IMR-90 (cell line): ENCODE results near the gene TCFL5. TPM values are rescaled to one million over a fixed set of nuclear protein-coding genes. Genes with fewer than 3 reads are reported as not detected.

Experiments
- ATAC-seq: fragments of 200-7000 bp; cut with Tn5 transposase; 2 replicates; pipeline ENCODE4 v1.9.1; 2020; ENCODE audit warnings: low read depth, mild to moderate bottlenecking, moderate library complexity
- BruUV-seq: library from RNA; stranded (reverse); fragments of 400-500 nt; replicated peaks from 2 replicates; lab custom pipeline; 2021; lab: Mats Ljungman, UMichigan
- CTCF ChIA-PET: fragments of 300-600 bp; formaldehyde crosslinking; extraction: SDS; loops from one replicate; lab custom pipeline; 2021; ENCODE audit warnings: antibody characterized with exemption; lab: Yijun Ruan, JAX
- POLR2A ChIA-PET: fragments of 300-600 bp; sonication (Branson Sonifier 250); formaldehyde crosslinking; loops from one replicate; lab custom pipeline; 2022; ENCODE audit warnings: antibody characterized with exemption; ENCODE audit not compliant: unreplicated experiment; lab: Charles Lee
- DNase-seq: peaks from one replicate; pipeline ENCODE4 v3.0.0; 2013
- H2AFZ ChIP-seq: replicated peaks from 2 replicates; pipeline ENCODE3; 2013; ENCODE audit warnings: low read length, mild to moderate bottlenecking; ENCODE audit not compliant: poor library complexity
- H2AK5ac ChIP-seq: 2 replicates; pipeline ENCODE4 v1.6.1; 2013; ENCODE audit warnings: low read depth, low read length, inconsistent platforms
- H2AK9ac ChIP-seq: replicated peaks from 2 replicates; pipeline ENCODE3; 2013; ENCODE audit warnings: mild to moderate bottlenecking, low read depth, low read length, moderate library complexity; ENCODE audit not compliant: poor library complexity
- H2BK120ac ChIP-seq: 2 replicates; pipeline ENCODE4 v1.6.1; 2013; ENCODE audit warnings: low read depth, low read length, inconsistent platforms
- H2BK15ac ChIP-seq: 3 replicates; pipeline ENCODE4 v1.6.1; 2013; ENCODE audit warnings: low read depth, low read length, inconsistent platforms
- H2BK20ac ChIP-seq: 2 replicates; pipeline ENCODE4 v1.6.1; 2013; ENCODE audit warnings: low read depth, mild to moderate bottlenecking, inconsistent platforms, low read length, moderate library complexity
- H2BK5ac ChIP-seq: 2 replicates; pipeline ENCODE4 v1.6.1; 2013; ENCODE audit warnings: mild to moderate bottlenecking, low read depth, low read length, inconsistent platforms; ENCODE audit not compliant: poor library complexity, severe bottlenecking
- H3K14ac ChIP-seq: replicated peaks from 2 replicates; pipeline ENCODE4 v1.6.1; 2013; ENCODE audit warnings: low read depth, low read length, inconsistent platforms
- H3K18ac ChIP-seq: 2 replicates; pipeline ENCODE4 v1.6.1; 2013; ENCODE audit warnings: low read depth, low read length, control low read depth
- H3K23ac ChIP-seq: 2 replicates; pipeline ENCODE4 v1.6.1; 2013; ENCODE audit warnings: low read depth, low read length, inconsistent platforms
- H3K27ac ChIP-seq: 2 replicates; pipeline ENCODE4 v1.5.1; 2013; ENCODE audit warnings: mild to moderate bottlenecking, control low read depth, low read length; ENCODE audit not compliant: insufficient read depth
- H3K27me3 ChIP-seq: 2 replicates; pipeline ENCODE4 v1.6.1; 2013; ENCODE audit warnings: low read length; ENCODE audit not compliant: control insufficient read depth, insufficient read depth
- H3K36me3 ChIP-seq: 2 replicates; pipeline ENCODE4 v1.6.1; 2013; ENCODE audit warnings: low read length, mixed read lengths; ENCODE audit not compliant: control insufficient read depth, insufficient read depth
- H3K4ac ChIP-seq: 2 replicates; pipeline ENCODE4 v1.6.1; 2013; ENCODE audit warnings: low read depth, low read length, inconsistent platforms
- H3K4me1 ChIP-seq: 2 replicates; pipeline ENCODE4 v1.6.1; 2013; ENCODE audit warnings: low read length, mixed read lengths; ENCODE audit not compliant: control insufficient read depth, insufficient read depth
- H3K4me2 ChIP-seq: 2 replicates; pipeline ENCODE4 v1.6.1; 2013; ENCODE audit warnings: low read depth, mild to moderate bottlenecking, control low read depth, low read length, moderate library complexity
- H3K4me3 ChIP-seq: 2 replicates; pipeline ENCODE4 v1.5.1; 2013; ENCODE audit warnings: low read depth, mild to moderate bottlenecking, control low read depth, low read length, moderate library complexity; ENCODE audit not compliant: insufficient read depth
- H3K56ac ChIP-seq: 2 replicates; pipeline ENCODE4 v1.6.1; 2013; ENCODE audit warnings: low read length, inconsistent platforms; ENCODE audit not compliant: insufficient read depth; ENCODE audit errors: extremely low read depth
- H3K79me1 ChIP-seq, 2 experiments: 2 replicates each; pipeline ENCODE4 v1.6.1; 2013; ENCODE audit warnings: low read length in 2 of 2, inconsistent platforms in 1 of 2, low read depth in 1 of 2
- H3K9ac ChIP-seq: 2 replicates; pipeline ENCODE4 v1.6.1; 2013; ENCODE audit warnings: low read depth, low read length, control low read depth
- H3K9me1 ChIP-seq: 2 replicates; pipeline ENCODE4 v1.6.1; 2013; ENCODE audit warnings: low read length, inconsistent platforms; ENCODE audit not compliant: insufficient read depth
- H3K9me3 ChIP-seq: 2 replicates; pipeline ENCODE4 v1.6.1; 2013; ENCODE audit warnings: low read length; ENCODE audit not compliant: control insufficient read depth, insufficient read depth
- H4K20me1 ChIP-seq: 2 replicates; pipeline ENCODE4 v1.6.1; 2013; ENCODE audit warnings: low read length, inconsistent platforms; ENCODE audit not compliant: insufficient read depth
- H4K5ac ChIP-seq: 2 replicates; pipeline ENCODE4 v1.6.1; 2013; ENCODE audit warnings: mild to moderate bottlenecking, low read depth, low read length, control low read depth
- H4K8ac ChIP-seq, 2 experiments: 2 replicates each; pipeline ENCODE4 v1.6.1; 2013; ENCODE audit warnings: low read depth in 2 of 2, low read length in 2 of 2, control low read depth in 1 of 2, inconsistent platforms in 1 of 2
- H4K91ac ChIP-seq: 2 replicates; pipeline ENCODE4 v1.6.1; 2013; ENCODE audit warnings: low read depth, low read length, inconsistent platforms; ENCODE audit not compliant: insufficient read depth
- CEBPB ChIP-seq: IDR thresholded peaks from 2 replicates; pipeline ENCODE4 v1.6.1; 2012; ENCODE audit warnings: low read depth, low read length, improper control_type of control experiment
- CHD1 ChIP-seq: IDR thresholded peaks from 2 replicates; pipeline ENCODE4 v1.6.1; 2012; ENCODE audit warnings: low read depth, low read length, improper control_type of control experiment
- ELK1 ChIP-seq: fragments of 150-350 bp; IDR thresholded peaks from 2 replicates; pipeline ENCODE4 v1.6.1; 2016; ENCODE audit warnings: low read depth, mild to moderate bottlenecking, low read length, moderate library complexity, borderline replicate concordance
- FOS ChIP-seq: fragments of 150-350 bp; IDR thresholded peaks from 2 replicates; pipeline ENCODE4 v1.6.1; 2016; ENCODE audit warnings: low read depth, low read length
- MAFK ChIP-seq: IDR thresholded peaks from 2 replicates; pipeline ENCODE4 v1.6.1; 2012; ENCODE audit warnings: low read depth, low read length, improper control_type of control experiment
- MAZ ChIP-seq: IDR thresholded peaks from 2 replicates; pipeline ENCODE4 v1.6.1; 2012; ENCODE audit warnings: low read depth, mild to moderate bottlenecking, low read length, improper control_type of control experiment, moderate library complexity, borderline replicate concordance
- MXI1 ChIP-seq: IDR thresholded peaks from 2 replicates; pipeline ENCODE4 v1.6.1; 2012; ENCODE audit warnings: low read depth, mild to moderate bottlenecking, low read length, moderate library complexity, borderline replicate concordance
- NFE2L2 ChIP-seq: fragments of 150-350 bp; IDR thresholded peaks from 2 replicates; pipeline ENCODE4 v1.6.1; 2016; ENCODE audit warnings: low read depth, mild to moderate bottlenecking, low read length
- POLR2A ChIP-seq: IDR thresholded peaks from 2 replicates; pipeline ENCODE4 v1.6.1; 2012; ENCODE audit warnings: mild to moderate bottlenecking, low read depth, low read length
- RAD21 ChIP-seq: IDR thresholded peaks from 2 replicates; pipeline ENCODE4 v1.6.1; 2012; ENCODE audit warnings: low read length, improper control_type of control experiment
- RCOR1 ChIP-seq: IDR thresholded peaks from 2 replicates; pipeline ENCODE4 v1.6.1; 2012; ENCODE audit warnings: mild to moderate bottlenecking, low read length, improper control_type of control experiment; ENCODE audit not compliant: insufficient replicate concordance
- RFX5 ChIP-seq: IDR thresholded peaks from 2 replicates; pipeline ENCODE4 v1.8.0; 2012; ENCODE audit warnings: low read depth, mild to moderate bottlenecking, low read length, moderate library complexity
- SMC3 ChIP-seq: fragments of 150-350 bp; IDR thresholded peaks from 2 replicates; pipeline ENCODE4 v1.6.1; 2016; ENCODE audit warnings: low read depth, mild to moderate bottlenecking, antibody characterized with exemption, low read length, moderate library complexity
- WGBS, 2 experiments: methylation state at CpG; one replicate each; pipeline versions ENCODE4 v1.1.5 to v1.1.7; 2013; ENCODE audit warnings: missing lambda C conversion rate in 2 of 2; ENCODE audit not compliant: insufficient read length in 1 of 2; ENCODE audit errors: extremely low coverage in 2 of 2; 5-methylcytosine and 5-hydroxymethylcytosine counted together
- dilution Hi-C: fragments of 300-500 bp; cut with HindIII; formaldehyde crosslinking; loops from one replicate; pipeline ENCODE4 v1.14.3; 2018; ENCODE audit warnings: low sequenced_read_pairs; ENCODE audit not compliant: unreplicated experiment
- in situ Hi-C: fragments of 300-500 bp; cut with MboI; formaldehyde crosslinking; loops from 3 replicates; pipeline ENCODE4 v1.14.3; 2019; ENCODE audit warnings: low sequenced_read_pairs, inconsistent platforms, mixed read lengths
- intact Hi-C: fragments of 100-400 bp; cut with micrococcal nuclease; formaldehyde crosslinking; loops from 2 replicates; pipeline ENCODE4 v1.10.0; 2022
- polyA plus RNA-seq, 3 experiments: library from polyadenylated mRNA; depleted of rRNA; stranded (reverse); fragments of >200 nt; gene quantifications; 2 replicates each; pipeline ENCODE4 v1.2.3, GENCODE V29; 2012; ENCODE audit warnings: low replicate concordance in 1 of 3
- total RNA-seq: library from RNA; depleted of rRNA; stranded (reverse); fragments of >200 nt; gene quantifications from 2 replicates; pipeline ENCODE4 v1.2.3, GENCODE V29; 2012
- TF ChIP-seq, protein P1 (sequence below): fragments of 150-350 bp; IDR thresholded peaks from 2 replicates; pipeline ENCODE4 v1.6.1; 2017; ENCODE audit warnings: mild to moderate bottlenecking, antibody characterized with exemption, low read length, low read depth
- TF ChIP-seq, protein P2 (sequence below): conservative IDR thresholded peaks from 2 replicates; pipeline ENCODE4 v1.5.1; 2012; ENCODE audit warnings: mild to moderate bottlenecking, low read depth, low read length, improper control_type of control experiment

The TCFL5 gene
- total and polyA plus RNA-seq, 2 of the 4 experiments (the other 2 are of a cell fraction), result 6.0 to 8.2 TPM

DNA sequence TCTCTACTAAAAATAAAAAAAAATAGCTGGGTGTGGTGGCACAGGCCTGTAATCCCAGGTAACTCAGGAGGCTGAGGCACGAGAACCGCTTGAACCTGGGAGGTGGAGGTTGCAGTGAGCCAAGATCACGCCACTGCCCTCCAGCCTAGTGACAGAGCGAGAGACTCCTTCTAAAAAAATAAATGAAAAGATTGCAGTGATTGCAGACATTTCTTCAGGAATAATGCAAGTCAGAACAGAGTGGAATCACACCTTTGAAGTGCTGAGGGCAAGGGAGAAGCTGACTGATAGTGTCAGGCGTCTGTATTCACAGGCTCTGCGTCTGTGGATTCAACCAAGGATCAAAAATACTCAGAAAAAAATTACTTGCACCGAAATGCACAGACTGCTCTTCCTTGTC is 2.6 kb upstream of the TCFL5 start:
- in situ Hi-C loops, result no loop called here
- Histone ChIP-seq H3K14ac (no peak overlapping the region), H3K27me3 (no peaks in the 10 kb centered on the region; the same call in 1 of the 2 replicates), H4K8ac (no peak overlapping the region), H3K4ac (no peak overlapping the region), H2BK15ac (no peak overlapping the region), H3K4me1 (0 out of 2 replicates have a peak, but pooled peaks cover 3% of the 10 kb centered on the region), H3K18ac (no peak overlapping the region), H3K4me2 (no peak overlapping the region), H3K27ac (no peak overlapping the region), H2BK20ac (no peak overlapping the region), H2BK120ac (no peak overlapping the region), H4K91ac (no peak overlapping the region), H3K4me3 (no peak overlapping the region), H3K56ac (no peak overlapping the region), H3K9me3 (no peaks in the 10 kb centered on the region), H3K79me1 (peaks cover 5 to 13% of the 10 kb centered on the region in 2 experiments; a peak in 3 of 4 replicates), H3K36me3 (no peaks in the 10 kb centered on the region), H2AFZ (no peak overlapping the region), H2BK5ac (no peak overlapping the region), H4K20me1 (peaks cover 1% of the 10 kb centered on the region), H3K23ac (no peak overlapping the region), H2AK5ac (no peak overlapping the region), H4K5ac (no peak overlapping the region), H3K9me1 (no peaks in the 10 kb centered on the region), H2AK9ac (no peak overlapping the region), H3K9ac (no peak overlapping the region)
- ChIA-PET POLR2A (no interaction called here), CTCF (no interaction called here)
- dilution Hi-C loops, result no loop called here
- DNase-seq (no peak), ATAC-seq (no peak)
- TF ChIP-seq RAD21, result no peak
- TF ChIP-seq MXI1, result no peak
- no peak for TF ChIP-seq RCOR1
- TF ChIP-seq ELK1, result no peak
- TF ChIP-seq SMC3, result no peak
- no peak for TF ChIP-seq MAFK
- TF ChIP-seq MAZ, result no peak
- no peak for TF ChIP-seq NFE2L2
- TF ChIP-seq CEBPB, result no peak
- TF ChIP-seq FOS, result no peak
- no peak for TF ChIP-seq RFX5
- TF ChIP-seq, protein P1, sequence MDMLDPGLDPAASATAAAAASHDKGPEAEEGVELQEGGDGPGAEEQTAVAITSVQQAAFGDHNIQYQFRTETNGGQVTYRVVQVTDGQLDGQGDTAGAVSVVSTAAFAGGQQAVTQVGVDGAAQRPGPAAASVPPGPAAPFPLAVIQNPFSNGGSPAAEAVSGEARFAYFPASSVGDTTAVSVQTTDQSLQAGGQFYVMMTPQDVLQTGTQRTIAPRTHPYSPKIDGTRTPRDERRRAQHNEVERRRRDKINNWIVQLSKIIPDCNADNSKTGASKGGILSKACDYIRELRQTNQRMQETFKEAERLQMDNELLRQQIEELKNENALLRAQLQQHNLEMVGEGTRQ, result no peak
- no peak for TF ChIP-seq CHD1
- TF ChIP-seq, protein P2, sequence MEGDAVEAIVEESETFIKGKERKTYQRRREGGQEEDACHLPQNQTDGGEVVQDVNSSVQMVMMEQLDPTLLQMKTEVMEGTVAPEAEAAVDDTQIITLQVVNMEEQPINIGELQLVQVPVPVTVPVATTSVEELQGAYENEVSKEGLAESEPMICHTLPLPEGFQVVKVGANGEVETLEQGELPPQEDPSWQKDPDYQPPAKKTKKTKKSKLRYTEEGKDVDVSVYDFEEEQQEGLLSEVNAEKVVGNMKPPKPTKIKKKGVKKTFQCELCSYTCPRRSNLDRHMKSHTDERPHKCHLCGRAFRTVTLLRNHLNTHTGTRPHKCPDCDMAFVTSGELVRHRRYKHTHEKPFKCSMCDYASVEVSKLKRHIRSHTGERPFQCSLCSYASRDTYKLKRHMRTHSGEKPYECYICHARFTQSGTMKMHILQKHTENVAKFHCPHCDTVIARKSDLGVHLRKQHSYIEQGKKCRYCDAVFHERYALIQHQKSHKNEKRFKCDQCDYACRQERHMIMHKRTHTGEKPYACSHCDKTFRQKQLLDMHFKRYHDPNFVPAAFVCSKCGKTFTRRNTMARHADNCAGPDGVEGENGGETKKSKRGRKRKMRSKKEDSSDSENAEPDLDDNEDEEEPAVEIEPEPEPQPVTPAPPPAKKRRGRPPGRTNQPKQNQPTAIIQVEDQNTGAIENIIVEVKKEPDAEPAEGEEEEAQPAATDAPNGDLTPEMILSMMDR, result no peak
- no peak for TF ChIP-seq POLR2A
- intact Hi-C loops, result loop anchor here (5.0 kb wide), 1 partner anchor 53 kb away; no protein-coding TSS in a partner anchor
- no CpG with 5 or more reads among the region's 7 CpGs for WGBS, 2 experiments
- no TSS peak for BruUV-seq
